Measurements from ENCODE around the gene THAP7.

DNA sequence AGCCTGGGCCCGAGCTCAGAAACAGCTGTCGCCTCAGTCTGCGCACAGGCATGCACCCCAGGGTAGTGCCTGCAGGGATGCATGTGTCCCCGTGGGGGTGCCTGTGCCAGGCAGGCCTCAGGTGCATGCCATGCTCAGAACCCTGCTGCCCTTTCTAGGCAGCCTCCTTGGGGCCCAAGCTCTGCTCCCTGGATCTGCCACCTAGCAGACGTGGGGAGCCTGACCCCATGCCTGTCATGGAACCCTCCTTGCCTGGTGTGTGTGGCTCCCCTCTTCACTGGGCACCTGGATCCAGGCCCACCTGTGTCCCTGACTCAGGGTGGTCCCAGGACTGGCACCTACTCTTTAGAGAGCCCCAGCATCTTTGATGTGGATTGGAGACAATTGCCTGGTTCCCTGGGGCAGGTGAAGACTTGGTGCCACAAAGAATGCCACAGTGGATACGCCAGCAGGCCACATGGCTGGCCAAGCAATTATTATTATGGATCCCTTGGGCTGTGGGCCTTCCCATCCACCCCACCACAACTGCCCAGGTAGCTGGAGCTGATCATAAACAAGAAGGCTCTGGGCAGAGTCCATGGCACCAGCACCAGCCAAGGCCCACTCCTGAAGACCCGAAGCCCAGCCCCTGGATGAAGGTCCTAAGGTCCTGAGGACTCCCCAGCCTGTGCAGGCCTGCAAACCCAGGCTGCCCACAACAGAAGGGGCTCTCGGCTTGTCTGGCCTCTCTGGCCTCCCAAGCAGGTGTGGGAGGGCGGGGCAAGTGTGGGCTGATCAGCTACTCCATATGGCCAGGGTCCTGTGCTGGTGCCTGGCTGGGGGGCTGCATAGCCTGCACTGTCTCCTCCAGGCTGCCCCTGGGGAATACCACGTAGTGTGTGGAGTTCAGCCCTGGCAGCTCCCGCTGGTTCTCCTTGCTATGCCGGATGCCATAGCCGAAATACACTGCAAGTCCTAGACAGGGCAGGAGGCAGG is 26.6 kb upstream of the THAP7 start:
- TF ChIP-seq, protein P1, sequence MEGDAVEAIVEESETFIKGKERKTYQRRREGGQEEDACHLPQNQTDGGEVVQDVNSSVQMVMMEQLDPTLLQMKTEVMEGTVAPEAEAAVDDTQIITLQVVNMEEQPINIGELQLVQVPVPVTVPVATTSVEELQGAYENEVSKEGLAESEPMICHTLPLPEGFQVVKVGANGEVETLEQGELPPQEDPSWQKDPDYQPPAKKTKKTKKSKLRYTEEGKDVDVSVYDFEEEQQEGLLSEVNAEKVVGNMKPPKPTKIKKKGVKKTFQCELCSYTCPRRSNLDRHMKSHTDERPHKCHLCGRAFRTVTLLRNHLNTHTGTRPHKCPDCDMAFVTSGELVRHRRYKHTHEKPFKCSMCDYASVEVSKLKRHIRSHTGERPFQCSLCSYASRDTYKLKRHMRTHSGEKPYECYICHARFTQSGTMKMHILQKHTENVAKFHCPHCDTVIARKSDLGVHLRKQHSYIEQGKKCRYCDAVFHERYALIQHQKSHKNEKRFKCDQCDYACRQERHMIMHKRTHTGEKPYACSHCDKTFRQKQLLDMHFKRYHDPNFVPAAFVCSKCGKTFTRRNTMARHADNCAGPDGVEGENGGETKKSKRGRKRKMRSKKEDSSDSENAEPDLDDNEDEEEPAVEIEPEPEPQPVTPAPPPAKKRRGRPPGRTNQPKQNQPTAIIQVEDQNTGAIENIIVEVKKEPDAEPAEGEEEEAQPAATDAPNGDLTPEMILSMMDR (IDR thresholded peaks at IDR 0.05), result no peak
- no peak for TF ChIP-seq POLR2A (IDR thresholded peaks at IDR 0.05)
